ENCODE results near the gene TCEAL5.
"Not testable (repeated sequence)": the region's sequence is repeated elsewhere in the genome, so short reads cannot be mapped to it uniquely, and the experiment has no call there.

Gene TCEAL5

GRCh38 chrX:103276581-103277002 is at the start of gene TCEAL5:
TCEAL5 (minus strand) TSS chrX:103276750; CDS start chrX:103274563, 2,187 bp downstream.
- peak in 49 of 56 donors; percentile 1 to 71 (median 27) for DNase-seq

- no peak for DNase-seq
Measured at GRCh38 chrX:103311399-103311780, 34.8 kb upstream of the TCEAL5 start.

- peak; percentile 2 to 90 (median 70) for DNase-seq
Measured at GRCh38 chrX:103310555-103311398, 34.2 kb upstream of the TCEAL5 start, which contains the start of gene BEX2. BEX2 (minus strand) TSS chrX:103310990; CDS start chrX:103309976, 1,014 bp downstream.

- DNase-seq: peak in 14 of 56 donors; percentile 1 to 15 (median 4)
Measured at GRCh38 chrX:103309860-103310554, 33.5 kb upstream of the TCEAL5 start.

- not testable (repeated sequence) for DNase-seq
Measured at GRCh38 chrX:103305666-103306065, 29.1 kb upstream of the TCEAL5 start.

- DNase-seq: no peak
Measured at GRCh38 chrX:103304705-103305104, 28.2 kb upstream of the TCEAL5 start.

- DNase-seq: no peak
Measured at GRCh38 chrX:103293118-103293517, 16.6 kb upstream of the TCEAL5 start.

GRCh38 chrX:103279624-103280023 is 3.1 kb upstream of the TCEAL5 start:
- DNase-seq: no peak

GRCh38 chrX:103275947-103276567 is 493 bp downstream of the TCEAL5 start:
- DNase-seq: peak in 25 of 56 donors; percentile 0 to 26 (median 5)

- DNase-seq: no peak
Measured at GRCh38 chrX:103274284-103274683, 2.3 kb downstream of the TCEAL5 start.

- DNase-seq: no peak
Measured at GRCh38 chrX:103258275-103258674, 18.3 kb downstream of the TCEAL5 start.

GRCh38 chrX:103256651-103257050 is 19.9 kb downstream of the TCEAL5 start:
- no peak for DNase-seq

GRCh38 chrX:103254921-103255493 is 21.5 kb downstream of the TCEAL5 start, which contains the start of gene TCEAL8:
TCEAL8 (minus strand) TSS chrX:103255155; CDS start chrX:103253979, 1,176 bp downstream.
- DNase-seq: peak in 55 of 56 donors; percentile 3 to 91 (median 70)

- peak in 48 of 56 donors; percentile 1 to 70 (median 32) for DNase-seq
Measured at GRCh38 chrX:103254171-103254824, 22.3 kb downstream of the TCEAL5 start.

GRCh38 chrX:103253608-103254007 is 22.9 kb downstream of the TCEAL5 start:
- no peak for DNase-seq

- DNase-seq: no peak
Measured at GRCh38 chrX:103250977-103251376, 25.6 kb downstream of the TCEAL5 start.

- DNase-seq: no peak
Measured at GRCh38 chrX:103249805-103250204, 26.7 kb downstream of the TCEAL5 start.

GRCh38 chrX:103248553-103248952 is 28.0 kb downstream of the TCEAL5 start:
- DNase-seq: no peak

- DNase-seq: no peak
Measured at GRCh38 chrX:103240155-103240554, 36.4 kb downstream of the TCEAL5 start.

- no peak for DNase-seq
Measured at GRCh38 chrX:103236296-103236695, 40.3 kb downstream of the TCEAL5 start.

GRCh38 chrX:103235608-103236007 is 40.9 kb downstream of the TCEAL5 start:
- not testable (repeated sequence) for DNase-seq

Measured in nucleus accumbens (tissue), 56 donors.